Type B pancreatic cell (in vitro differentiated cells): Measurements from ENCODE around the gene ELOVL5. TPM values are rescaled to one million over a fixed set of nuclear protein-coding genes. Genes with fewer than 3 reads are reported as not detected.

Experiments used
- DNase-seq: peaks from one replicate; pipeline ENCODE4 v3.0.0; 2021; ENCODE audit warnings: mixed read lengths; ENCODE audit not compliant: unreplicated experiment; ENCODE audit errors: extremely low spot score
- H3K27ac Mint-ChIP-seq: 2 replicates; pipeline ENCODE4 v1.8.0; 2021; ENCODE audit warnings: mild to moderate bottlenecking, mixed read lengths
- H3K27me3 Mint-ChIP-seq: 2 replicates; pipeline ENCODE4 v1.8.0; 2021; ENCODE audit warnings: mixed read lengths
- H3K36me3 Mint-ChIP-seq: 2 replicates; pipeline ENCODE4 v1.8.0; 2021; ENCODE audit warnings: mixed read lengths
- H3K4me1 Mint-ChIP-seq: one replicate; pipeline ENCODE4 v1.8.0; 2021; ENCODE audit warnings: mixed read lengths; ENCODE audit not compliant: unreplicated experiment
- H3K4me3 Mint-ChIP-seq: 2 replicates; pipeline ENCODE4 v1.8.0; 2021; ENCODE audit warnings: mild to moderate bottlenecking, mixed read lengths
- H3K9me3 Mint-ChIP-seq: 2 replicates; pipeline ENCODE4 v1.8.0; 2021; ENCODE audit warnings: mixed read lengths
- CTCF ChIP-seq: fragments of 200-600 bp; sonication (generic); conservative IDR thresholded peaks from 2 replicates; pipeline ENCODE4 v1.5.0; 2021; ENCODE audit warnings: antibody characterized with exemption, mild to moderate bottlenecking
- total RNA-seq: library from RNA; stranded (reverse); gene quantifications from 2 replicates; pipeline ENCODE4 v1.2.1, GENCODE V29; 2021; ENCODE audit warnings: low replicate concordance

The ELOVL5 gene
- total RNA-seq, 1 donor from 2014 or later: 103 TPM

DNA sequence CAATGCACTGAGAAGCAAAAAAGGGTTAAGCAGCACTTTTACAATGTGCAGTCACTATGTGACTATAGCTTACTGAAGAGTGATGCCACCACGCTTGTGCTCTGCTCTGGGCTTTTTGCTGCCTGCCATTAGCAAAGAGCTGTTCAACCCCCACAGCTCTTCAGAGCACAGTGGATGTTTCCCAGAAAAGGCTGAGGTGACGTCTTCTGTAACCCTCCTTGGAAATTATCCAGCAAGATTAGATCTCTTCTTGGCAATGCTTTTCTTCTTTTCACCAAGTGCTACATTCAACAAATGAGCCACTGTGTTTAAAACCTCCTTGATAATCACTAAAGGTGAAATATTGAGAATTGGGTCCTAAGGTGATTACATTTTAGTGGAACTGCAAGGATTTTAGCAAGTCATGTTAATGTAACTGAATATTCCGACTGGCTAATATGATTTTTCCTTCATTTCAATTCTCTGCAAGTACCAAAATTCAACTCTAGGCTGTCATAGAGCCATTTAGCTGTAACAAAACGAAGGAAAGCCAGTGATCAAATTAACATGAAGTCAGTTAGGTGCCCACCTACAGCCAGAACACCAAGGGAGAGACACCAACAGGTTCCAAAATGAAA, 34.9 kb downstream of the ELOVL5 start:
- Mint-ChIP-seq H3K27ac (no peak overlapping the region), H3K36me3 (peaks cover 24% of the 10 kb centered on the region), H3K4me3 (no peak overlapping the region), H3K27me3 (no peaks in the 10 kb centered on the region), H3K4me1 (peaks cover 31% of the 10 kb centered on the region), H3K9me3 (peaks cover 6% of the 10 kb centered on the region)
- no peak for DNase-seq
- TF ChIP-seq CTCF: no peak

DNA sequence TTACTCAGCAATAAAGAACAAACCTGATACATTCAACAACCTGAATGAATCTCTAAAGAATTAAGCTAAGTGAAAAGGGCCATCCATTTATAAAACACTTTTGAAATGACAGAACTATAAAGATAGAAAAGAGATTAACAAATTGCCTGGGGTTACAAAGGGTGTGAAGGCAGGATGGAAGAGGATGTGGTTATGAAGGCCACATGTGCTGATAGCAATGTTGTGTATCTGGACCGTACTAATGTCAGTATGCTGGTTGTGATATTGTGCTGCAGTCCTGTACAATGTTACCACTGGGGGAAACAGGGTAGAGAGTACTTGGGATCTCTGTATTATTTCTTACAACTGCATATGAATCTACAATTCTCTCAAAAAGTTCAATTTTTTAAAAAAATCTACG, 36.4 kb downstream of the ELOVL5 start:
- Mint-ChIP-seq H3K27ac (no peak overlapping the region), H3K4me1 (peaks cover 33% of the 10 kb centered on the region), H3K9me3 (peaks cover 6% of the 10 kb centered on the region), H3K4me3 (no peak overlapping the region), H3K36me3 (peaks cover 23% of the 10 kb centered on the region), H3K27me3 (no peaks in the 10 kb centered on the region)
- TF ChIP-seq CTCF: no peak
- no peak for DNase-seq

GRCh38 chr6:53311586-53311935, 37.2 kb downstream of the ELOVL5 start:
- H3K4me3 Mint-ChIP-seq: no peak overlapping the region
- H3K27ac Mint-ChIP-seq: no peak overlapping the region
- no peak for TF ChIP-seq CTCF
- peaks cover 6% of the 10 kb centered on the region for H3K9me3 Mint-ChIP-seq
- H3K36me3 Mint-ChIP-seq: peaks cover 21% of the 10 kb centered on the region
- H3K4me1 Mint-ChIP-seq: peaks cover 33% of the 10 kb centered on the region
- DNase-seq: no peak
- H3K27me3 Mint-ChIP-seq: no peaks in the 10 kb centered on the region

- H3K4me3 Mint-ChIP-seq: no peak overlapping the region
- no peak overlapping the region for H3K27ac Mint-ChIP-seq
- H3K36me3 Mint-ChIP-seq: peaks cover 21% of the 10 kb centered on the region
- H3K27me3 Mint-ChIP-seq: no peaks in the 10 kb centered on the region
- no peak for TF ChIP-seq CTCF
- peaks cover 28% of the 10 kb centered on the region for H3K4me1 Mint-ChIP-seq
- no peak for DNase-seq
- peaks cover 6% of the 10 kb centered on the region for H3K9me3 Mint-ChIP-seq
These were observed 37.8 kb downstream of the ELOVL5 start for GRCh38 chr6:53310771-53311585.

GRCh38 chr6:53309901-53310300, 38.8 kb downstream of the ELOVL5 start:
- H3K36me3 Mint-ChIP-seq: peaks cover 21% of the 10 kb centered on the region
- no peak for DNase-seq
- no peak for TF ChIP-seq CTCF
- H3K4me1 Mint-ChIP-seq: peaks cover 22% of the 10 kb centered on the region
- no peak overlapping the region for H3K4me3 Mint-ChIP-seq
- no peaks in the 10 kb centered on the region for H3K27me3 Mint-ChIP-seq
- no peak overlapping the region for H3K27ac Mint-ChIP-seq
- H3K9me3 Mint-ChIP-seq: peaks cover 6% of the 10 kb centered on the region
